Thyroid gland (tissue), 4 donors: ENCODE results near the gene TLE6. TPM values are rescaled to one million over a fixed set of nuclear protein-coding genes. Genes with fewer than 3 reads are reported as not detected.
A peak's percentile ranks its signal among the peaks of the same experiment; 100 is the strongest.

ENCODE experiments used
- DNase-seq, 2 donors: peaks; one replicate each; pipeline ENCODE4 v3.0.0-alpha.2; 2019
- H3K27ac ChIP-seq, 3 donors: fragments of 200-600 bp; sonication (generic); 1 replicate in 2 of 3; 2 replicates in 1 of 3; pipeline ENCODE4 v1.5.1; 2016 to 2019; ENCODE audit warnings: mild to moderate bottlenecking in 1 of 3, moderate library complexity in 1 of 3
- H3K27me3 ChIP-seq: fragments of 200-600 bp; sonication (generic); one replicate; pipeline ENCODE4 v1.5.1; 2019
- H3K36me3 ChIP-seq, 2 donors: fragments of 200-600 bp; sonication (generic); one replicate each; pipeline ENCODE4 v1.5.1; 2016 to 2019
- H3K4me1 ChIP-seq, 2 donors: fragments of 200-600 bp; sonication (generic); one replicate each; pipeline ENCODE4 v1.5.1; 2017 to 2019
- H3K4me3 ChIP-seq, 3 donors: fragments of 200-600 bp; sonication (generic); replicated peaks in 1 of 3; 1 replicate in 2 of 3; 2 replicates in 1 of 3; pipeline ENCODE4 v1.5.1; 2016; ENCODE audit warnings: mild to moderate bottlenecking in 1 of 3
- H3K9me3 ChIP-seq: fragments of 200-600 bp; sonication (generic); one replicate; pipeline ENCODE4 v1.5.1; 2017
- POLR2A ChIP-seq, 2 donors: fragments of 450-650 bp; IDR thresholded peaks; one replicate each; pipeline ENCODE4 v1.6.1; 2017; ENCODE audit warnings: antibody characterized with exemption in 2 of 2, mild to moderate bottlenecking in 2 of 2, moderate library complexity in 1 of 2
- WGBS, 2 donors: methylation state at CpG; one replicate each; pipeline ENCODE4 v1.1.5; 2017; 5-methylcytosine and 5-hydroxymethylcytosine counted together
- intact Hi-C: fragments of 100-400 bp; cut with DNase I; formaldehyde crosslinking; loops from one replicate; pipeline ENCODE4 v1.15.1; 2023
- total RNA-seq, 4 donors: library from RNA; depleted of rRNA; stranded (reverse); fragments of >200 nt; gene quantifications; one replicate each; pipeline ENCODE4 v1.2.3, GENCODE V29; 2016
- TF ChIP-seq, protein P1 (sequence below), 6 experiments: fragments of 200-600 bp in 3 of 6; fragments of 450-650 bp in 3 of 6; sonication (generic) in 3 of 6; IDR thresholded peaks; one replicate each; pipeline ENCODE4 v1.5.1; 2016 to 2019; ENCODE audit warnings: antibody characterized with exemption in 6 of 6, mild to moderate bottlenecking in 2 of 6, inconsistent platforms in 1 of 6, moderate library complexity in 1 of 6

TLE6 gene
- total RNA-seq, 4 donors from 2014 or later, result 2.4 to 20.7 (median 11.6) TPM

DNA sequence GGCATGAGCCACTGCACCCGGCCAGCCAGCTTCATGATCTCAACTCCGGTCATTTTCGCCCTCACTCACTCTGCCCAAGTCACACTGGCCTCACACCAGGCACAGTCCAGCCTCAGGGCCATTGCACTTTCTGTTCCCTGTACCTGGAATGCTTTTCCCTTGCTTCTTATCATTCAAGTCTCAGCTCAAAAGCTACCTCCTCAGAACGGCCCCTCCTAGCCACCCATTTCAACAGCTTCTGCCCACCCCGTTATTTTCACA, 54.2 kb downstream of the TLE6 start:
- Histone ChIP-seq H3K27ac (no peak overlapping the region), H3K4me1 (peaks cover 20 to 33% of the 10 kb centered on the region in 2 donors), H3K4me3 (no peak overlapping the region), H3K9me3 (no peaks in the 10 kb centered on the region), H3K27me3 (no peaks in the 10 kb centered on the region), H3K36me3 (no peaks in the 10 kb centered on the region)
- DNase-seq, result no peak
- 78 to 82% methylated on average over 5 of the region's 5 CpGs for WGBS, 2 donors
- TF ChIP-seq, protein P1, sequence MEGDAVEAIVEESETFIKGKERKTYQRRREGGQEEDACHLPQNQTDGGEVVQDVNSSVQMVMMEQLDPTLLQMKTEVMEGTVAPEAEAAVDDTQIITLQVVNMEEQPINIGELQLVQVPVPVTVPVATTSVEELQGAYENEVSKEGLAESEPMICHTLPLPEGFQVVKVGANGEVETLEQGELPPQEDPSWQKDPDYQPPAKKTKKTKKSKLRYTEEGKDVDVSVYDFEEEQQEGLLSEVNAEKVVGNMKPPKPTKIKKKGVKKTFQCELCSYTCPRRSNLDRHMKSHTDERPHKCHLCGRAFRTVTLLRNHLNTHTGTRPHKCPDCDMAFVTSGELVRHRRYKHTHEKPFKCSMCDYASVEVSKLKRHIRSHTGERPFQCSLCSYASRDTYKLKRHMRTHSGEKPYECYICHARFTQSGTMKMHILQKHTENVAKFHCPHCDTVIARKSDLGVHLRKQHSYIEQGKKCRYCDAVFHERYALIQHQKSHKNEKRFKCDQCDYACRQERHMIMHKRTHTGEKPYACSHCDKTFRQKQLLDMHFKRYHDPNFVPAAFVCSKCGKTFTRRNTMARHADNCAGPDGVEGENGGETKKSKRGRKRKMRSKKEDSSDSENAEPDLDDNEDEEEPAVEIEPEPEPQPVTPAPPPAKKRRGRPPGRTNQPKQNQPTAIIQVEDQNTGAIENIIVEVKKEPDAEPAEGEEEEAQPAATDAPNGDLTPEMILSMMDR (IDR thresholded peaks at IDR 0.05), result no peak
- TF ChIP-seq POLR2A (IDR thresholded peaks at IDR 0.05), result no peak
- intact Hi-C loops, result loop anchor here (5.0 kb wide), 1 partner anchor 76 kb away; no protein-coding TSS in a partner anchor

DNA sequence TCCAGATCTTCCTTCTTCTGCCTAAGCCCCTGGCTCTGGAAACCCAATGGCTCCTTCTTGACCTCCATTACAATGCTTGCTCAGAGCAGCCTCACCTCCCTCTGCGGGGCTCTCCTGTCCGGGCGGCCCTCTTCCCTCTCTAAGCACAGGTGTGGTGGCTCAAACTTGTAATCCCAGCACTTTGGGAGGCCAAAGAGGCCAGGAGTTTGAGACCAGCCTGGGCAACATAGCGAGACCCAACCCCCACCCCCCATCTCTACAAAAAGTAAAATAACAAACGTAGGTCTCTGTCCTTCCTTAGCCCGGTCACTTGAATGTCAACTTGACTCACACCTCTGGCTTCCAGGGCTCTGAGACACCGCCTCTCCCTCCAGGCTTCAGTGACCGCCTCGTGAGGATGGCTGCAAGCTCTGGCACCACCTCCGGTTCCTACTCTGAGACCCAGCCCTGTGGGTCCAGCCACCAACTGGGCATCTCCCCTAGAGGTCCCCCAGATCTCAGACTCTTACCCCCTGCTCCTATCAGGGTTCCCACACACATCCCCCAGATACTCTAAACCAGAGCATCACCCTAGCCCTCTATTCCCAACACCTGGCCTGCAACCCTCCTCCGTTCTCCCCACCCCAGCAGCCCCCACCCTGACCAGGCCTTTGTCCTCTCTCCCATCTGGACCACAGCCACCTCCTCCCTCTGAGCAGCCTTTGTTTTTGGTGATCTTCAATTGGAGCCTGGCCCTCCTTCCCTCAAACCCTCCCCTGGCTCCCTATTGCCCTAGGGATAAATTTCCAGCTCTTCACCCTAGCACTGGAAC, 56.4 kb downstream of the TLE6 start:
- intact Hi-C loops, result loop anchor here (5.0 kb wide), 1 partner anchor 74 kb away; no protein-coding TSS in a partner anchor
- DNase-seq, result peak in 1 of 2 donors; percentile 44
- Histone ChIP-seq H3K27me3 (no peaks in the 10 kb centered on the region), H3K36me3 (no peaks in the 10 kb centered on the region), H3K27ac (peak overlapping the region in 1 of 3 donors; percentile 77), H3K4me3 (no peak overlapping the region), H3K9me3 (no peaks in the 10 kb centered on the region), H3K4me1 (peaks cover 15 to 32% of the 10 kb centered on the region in 2 donors)
- 59 to 69% methylated on average over 11 of the region's 11 CpGs for WGBS, 2 donors
- TF ChIP-seq, protein P1 (IDR thresholded peaks at IDR 0.05), result no peak
- TF ChIP-seq POLR2A (IDR thresholded peaks at IDR 0.05), result no peak

DNA sequence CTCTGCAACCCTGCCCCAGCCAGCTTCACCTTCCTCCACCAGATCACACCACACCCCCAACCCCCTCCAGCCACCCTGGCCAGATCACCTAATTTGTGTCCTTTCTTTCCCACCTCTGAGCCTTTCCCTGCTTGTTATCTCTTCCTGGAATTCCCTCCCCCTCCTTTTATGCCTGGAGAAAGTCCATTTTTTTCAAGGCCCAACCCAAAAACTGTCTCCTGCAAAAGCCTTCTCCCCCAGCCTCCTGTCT, 57.0 kb downstream of the TLE6 start:
- TF ChIP-seq, protein P1 (IDR thresholded peaks at IDR 0.05), result no peak
- TF ChIP-seq POLR2A (IDR thresholded peaks at IDR 0.05), result no peak
- H3K36me3 ChIP-seq, result no peaks in the 10 kb centered on the region
- H3K4me1 ChIP-seq, result peaks cover 15 to 32% of the 10 kb centered on the region in 2 donors
- DNase-seq, result no peak
- intact Hi-C loops, result loop anchor here (5.0 kb wide), 1 partner anchor 73 kb away; no protein-coding TSS in a partner anchor
- no peaks in the 10 kb centered on the region for H3K9me3 ChIP-seq
- H3K27ac ChIP-seq, result peak overlapping the region in 1 of 3 donors; percentile 77
- no peak overlapping the region for H3K4me3 ChIP-seq
- H3K27me3 ChIP-seq, result no peaks in the 10 kb centered on the region

DNA sequence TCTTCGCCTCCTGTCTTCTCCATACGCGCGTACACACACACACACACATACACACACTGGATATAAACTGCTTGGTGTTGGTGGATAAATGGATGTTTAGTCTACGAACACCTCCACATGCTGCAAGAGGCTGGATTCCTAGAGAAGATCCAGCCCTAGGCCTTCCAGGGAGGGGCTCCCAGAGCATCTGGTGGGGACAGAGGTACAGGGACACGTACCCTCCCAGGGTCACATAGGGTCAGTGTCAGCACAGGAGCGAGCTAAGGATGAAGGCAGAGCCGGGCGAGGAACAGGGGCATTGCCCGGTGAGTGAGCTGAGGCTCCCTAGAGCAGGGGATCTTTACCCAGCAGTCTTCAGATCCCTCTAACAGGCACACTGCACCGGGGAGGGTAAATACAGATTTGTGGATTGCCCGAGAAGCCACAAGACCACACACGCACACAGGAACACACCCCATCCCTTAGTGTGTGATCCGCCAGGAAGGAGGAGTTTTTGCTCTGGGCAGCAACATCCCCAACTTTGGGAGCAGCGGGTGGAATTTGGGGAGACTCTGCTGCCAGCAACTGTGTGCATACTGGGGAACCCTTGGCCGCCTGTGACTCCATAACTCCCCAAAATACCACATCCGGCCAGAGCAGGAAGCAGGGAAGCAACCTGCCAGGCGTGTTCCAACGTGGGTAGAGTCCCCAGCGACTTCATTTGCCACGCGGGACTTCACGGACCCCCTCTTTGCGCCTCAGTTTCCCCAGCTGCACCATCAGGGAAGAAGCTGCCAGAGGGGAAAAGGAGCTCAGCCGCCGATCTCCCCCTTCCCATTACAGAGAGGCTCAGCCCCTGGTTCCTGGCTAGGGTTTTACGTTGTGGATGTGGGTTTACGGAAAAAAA, 57.5 kb downstream of the TLE6 start:
- DNase-seq, result no peak
- peak overlapping the region in 2 of 3 donors; percentile 77 to 95 for H3K27ac ChIP-seq
- intact Hi-C loops, result loop anchor here (5.0 kb wide), 1 partner anchor 72 kb away; no protein-coding TSS in a partner anchor

More for the DNA sequence above, 57.5 kb downstream of the TLE6 start:
- TF ChIP-seq POLR2A (IDR thresholded peaks at IDR 0.05), result no peak
- TF ChIP-seq, protein P1 (IDR thresholded peaks at IDR 0.05), result no peak
- peak overlapping the region in 1 of 3 donors; percentile 36 for H3K4me3 ChIP-seq
- H3K9me3 ChIP-seq, result no peaks in the 10 kb centered on the region
- WGBS, 2 donors, result 31 to 36% methylated on average over 18 to 28 of the region's 28 CpGs
- H3K27me3 ChIP-seq, result no peaks in the 10 kb centered on the region
- no peaks in the 10 kb centered on the region for H3K36me3 ChIP-seq
- peaks cover 11 to 28% of the 10 kb centered on the region in 2 donors for H3K4me1 ChIP-seq
